Measurements from ENCODE around the gene SPRR5. TPM values are rescaled to one million over a fixed set of nuclear protein-coding genes. Genes with fewer than 3 reads are reported as not detected.

The SPRR5 gene
- total RNA-seq (not detected), polyA plus RNA-seq (not detected)
- long read RNA-seq, donor 1: 0 reads
- long read RNA-seq, donor 2: 0 reads

DNA sequence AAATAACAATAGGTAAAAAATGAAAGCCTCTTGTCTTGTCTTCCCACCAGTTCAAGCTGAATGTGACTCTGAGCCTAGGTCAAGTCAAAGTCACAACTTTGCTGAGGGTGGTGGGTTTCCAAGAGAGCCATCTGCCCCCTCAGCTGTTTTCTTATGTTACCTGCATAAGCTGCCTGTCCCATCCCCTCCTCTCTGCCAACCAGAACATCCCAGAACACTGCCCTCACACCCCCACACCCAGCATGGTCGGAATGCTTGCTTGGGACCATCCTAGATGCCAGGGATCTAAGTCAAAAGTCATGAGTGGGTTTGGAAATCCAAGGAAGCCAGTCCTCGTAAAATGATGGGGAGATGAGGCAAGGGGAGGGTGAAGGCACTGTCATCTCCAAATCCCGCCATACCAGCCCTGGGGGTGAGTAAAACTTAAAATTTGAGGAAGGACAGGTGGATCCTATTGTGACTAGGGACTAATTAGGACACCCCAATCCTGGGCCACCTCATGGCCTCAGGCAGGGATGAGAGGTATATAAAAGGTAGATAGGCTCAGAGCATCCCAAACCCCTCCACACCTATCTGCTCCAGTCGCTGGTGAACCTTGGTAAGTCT is at the start of gene SPRR5:
SPRR5 (plus strand) TSS at position 556 of the 606 bp plus-strand sequence. CDS start 1,349 bp downstream, outside the sequence.
- ATAC-seq: no peak
- no peak within 1 kb of the TSS for H3K4me3 ChIP-seq
- H3K4me1 ChIP-seq: no peaks in the 10 kb centered on the region
- no peak for TF ChIP-seq CTCF (IDR thresholded peaks at IDR 0.05)
- no peak within 1 kb of the TSS for H3K27ac ChIP-seq
- no peak for DNase-seq
- no peaks in the 10 kb centered on the region for H3K27me3 ChIP-seq (ENCODE audit: insufficient read depth in 3 of 3, low read length in 2 of 3)
- no peaks in the 10 kb centered on the region for H3K36me3 ChIP-seq (ENCODE audit: insufficient read depth in 1 of 2, low read depth in 1 of 2)
- H3K9me3 ChIP-seq: no peaks in the 10 kb centered on the region
- WGBS, 3 donors: 71 to 75% (median 75%) methylated on average over 4 of the region's 4 CpGs
- intact Hi-C loops (cut with DNase I): no loop called here

DNA sequence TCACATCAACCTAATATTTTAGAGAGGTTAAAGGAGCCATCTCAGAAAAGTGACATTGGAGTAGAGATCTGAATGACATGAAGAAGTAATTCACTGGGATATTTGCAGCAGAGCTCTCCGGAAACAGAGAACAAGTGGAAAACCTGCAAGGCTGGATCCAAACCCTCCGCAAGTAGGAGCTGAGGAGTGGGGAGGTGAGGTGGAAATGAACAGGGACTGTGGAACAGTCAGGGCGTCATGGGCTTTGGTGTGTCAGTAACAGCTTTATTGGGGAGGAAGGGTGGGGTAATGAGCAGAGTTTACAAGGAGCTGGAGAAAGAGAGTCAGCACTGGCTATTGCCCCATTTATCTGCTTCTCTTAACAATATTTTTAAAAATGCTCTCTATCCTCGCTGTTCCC is 48.0 kb upstream of the SPRR5 start:
- ATAC-seq (no peak), DNase-seq (no peak)
- Histone ChIP-seq H3K4me1 (no peaks in the 10 kb centered on the region), H3K9me3 (no peaks in the 10 kb centered on the region), H3K27me3 (ENCODE audit: insufficient read depth in 3 of 3, low read length in 2 of 3) (peaks cover 0 to 5% (median 2%) of the 10 kb centered on the region in 3 donors), H3K36me3 (ENCODE audit: insufficient read depth in 1 of 2, low read depth in 1 of 2) (no peaks in the 10 kb centered on the region), H3K27ac (no peak overlapping the region), H3K4me3 (no peak overlapping the region)
- intact Hi-C loops (cut with DNase I): no loop called here
- TF ChIP-seq CTCF (IDR thresholded peaks at IDR 0.05): no peak
- 75 to 82% (median 76%) methylated on average over 4 of the region's 4 CpGs for WGBS, 3 donors

GRCh38 chr1:152899883-152900282 is 47.1 kb upstream of the SPRR5 start:
- Histone ChIP-seq H3K9me3 (no peaks in the 10 kb centered on the region), H3K27me3 (ENCODE audit: insufficient read depth in 3 of 3, low read length in 2 of 3) (peaks cover 0 to 5% (median 3%) of the 10 kb centered on the region in 3 donors), H3K36me3 (ENCODE audit: insufficient read depth in 1 of 2, low read depth in 1 of 2) (no peaks in the 10 kb centered on the region), H3K4me1 (no peaks in the 10 kb centered on the region), H3K4me3 (no peak overlapping the region), H3K27ac (no peak overlapping the region)
- ATAC-seq: no peak
- 52 to 74% (median 60%) methylated on average over 2 of the region's 2 CpGs for WGBS, 3 donors
- DNase-seq: no peak
- TF ChIP-seq CTCF (IDR thresholded peaks at IDR 0.05): no peak
- intact Hi-C loops (cut with DNase I): no loop called here

DNA sequence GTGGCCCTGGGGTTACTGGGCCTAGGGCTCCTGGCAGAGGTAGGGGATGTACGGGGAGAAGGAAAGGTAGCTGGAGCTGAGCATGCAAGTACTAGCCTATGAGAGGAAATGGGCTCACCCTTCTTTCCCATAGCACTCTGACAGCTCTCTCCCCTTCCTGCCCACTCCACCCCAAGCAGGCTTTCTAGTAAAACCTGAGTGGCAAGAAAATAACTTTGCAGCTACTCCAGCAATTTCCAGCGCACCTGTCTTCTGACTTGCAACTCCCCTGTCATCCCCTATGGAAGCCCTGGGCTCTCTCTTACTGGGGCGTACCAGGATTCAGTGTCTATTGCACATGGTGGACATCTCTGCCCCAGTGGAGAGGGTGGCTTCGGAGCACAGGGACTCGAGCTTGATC is 45.4 kb upstream of the SPRR5 start:
- H3K27me3 ChIP-seq (ENCODE audit: insufficient read depth in 3 of 3, low read length in 2 of 3): peaks cover 0 to 6% (median 5%) of the 10 kb centered on the region in 3 donors
- WGBS, 3 donors: 69 to 76% (median 73%) methylated on average over 5 of the region's 5 CpGs
- H3K4me3 ChIP-seq: no peak overlapping the region
- H3K27ac ChIP-seq: no peak overlapping the region
- H3K4me1 ChIP-seq: no peaks in the 10 kb centered on the region
- TF ChIP-seq CTCF (IDR thresholded peaks at IDR 0.05): no peak
- DNase-seq (no peak), ATAC-seq (no peak)
- intact Hi-C loops (cut with DNase I): no loop called here
- no peaks in the 10 kb centered on the region for H3K9me3 ChIP-seq
- H3K36me3 ChIP-seq (ENCODE audit: insufficient read depth in 1 of 2, low read depth in 1 of 2): no peaks in the 10 kb centered on the region

- H3K36me3 ChIP-seq (ENCODE audit: insufficient read depth in 1 of 2, low read depth in 1 of 2): no peaks in the 10 kb centered on the region
- H3K4me3 ChIP-seq: no peak overlapping the region
- DNase-seq (no peak), ATAC-seq (no peak)
- no peak for TF ChIP-seq CTCF (IDR thresholded peaks at IDR 0.05)
- 35 to 52% (median 37%) methylated on average over 4 of the region's 4 CpGs for WGBS, 3 donors
- H3K27me3 ChIP-seq (ENCODE audit: insufficient read depth in 3 of 3, low read length in 2 of 3): peaks cover 0 to 5% (median 4%) of the 10 kb centered on the region in 3 donors
- intact Hi-C loops (cut with DNase I): no loop called here
- no peak overlapping the region for H3K27ac ChIP-seq
- no peaks in the 10 kb centered on the region for H3K4me1 ChIP-seq
- H3K9me3 ChIP-seq: no peaks in the 10 kb centered on the region
Measured at GRCh38 chr1:152902636-152903035, 44.4 kb upstream of the SPRR5 start.
